ENCODE measurements around the gene COP1. TPM values are rescaled to one million over a fixed set of nuclear protein-coding genes. Genes with fewer than 3 reads are reported as not detected.

COP1 gene
- polyA plus RNA-seq, 3 donors = 15.9 to 35.3 (median 20.8) TPM

DNA sequence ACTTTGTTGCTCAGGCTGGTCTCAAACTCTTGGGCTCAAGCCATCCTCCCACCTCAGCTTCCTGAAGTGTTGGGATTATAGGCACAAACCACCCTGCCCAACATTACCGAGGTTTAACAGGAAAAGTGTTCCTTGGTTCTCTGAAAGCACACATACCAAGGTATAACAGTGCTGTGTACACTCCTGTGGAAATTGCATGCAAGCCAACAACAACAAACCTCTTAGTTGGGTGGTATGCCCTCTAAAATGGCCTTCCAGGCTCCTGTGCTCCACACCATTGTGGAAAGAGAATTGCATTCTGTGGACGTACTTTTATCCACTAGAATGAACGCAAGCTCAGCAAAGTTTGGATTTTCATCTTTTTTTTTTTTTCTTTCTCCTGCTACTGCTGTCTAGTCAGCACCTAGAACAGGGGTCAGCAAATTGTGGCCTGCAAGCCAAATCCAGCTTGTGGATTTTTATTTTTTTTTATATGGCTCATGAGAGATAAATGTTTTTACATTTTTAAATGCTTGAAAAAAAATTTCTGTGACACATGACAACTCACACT, 271.4 kb downstream of the COP1 start:
- H3K27ac ChIP-seq (ENCODE audit: low read depth, low read length) = no peak overlapping the region
- WGBS, 3 donors = 55 to 61% (median 60%) methylated on average over 3 of the region's 3 CpGs

GRCh38 chr1:175935166-175935565, 271.9 kb downstream of the COP1 start:
- H3K27ac ChIP-seq (ENCODE audit: low read depth, low read length) = no peak overlapping the region
- 88 to 98% (median 94%) methylated on average over 3 of the region's 3 CpGs for whole genome bisulfite sequencing, 3 donors

DNA sequence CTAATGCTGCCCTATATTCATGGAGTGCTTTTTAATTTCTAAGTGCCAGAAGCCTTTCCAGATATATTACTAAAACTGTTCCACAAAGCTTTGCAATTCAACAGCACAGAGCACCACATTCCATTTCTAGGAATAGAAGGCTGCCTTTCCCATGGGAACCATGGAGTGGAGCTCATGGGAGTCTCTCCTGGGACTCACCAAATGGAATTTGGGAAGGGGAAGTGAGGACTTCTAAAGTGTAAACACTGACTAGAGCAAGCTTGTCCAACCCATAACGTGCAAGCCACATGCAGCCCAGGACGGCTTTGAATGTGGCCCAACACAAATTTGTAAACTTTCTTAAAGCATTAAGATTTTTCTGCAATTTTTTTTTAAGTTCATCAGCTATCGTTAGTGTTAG, 273.3 kb downstream of the COP1 start:
- no peak overlapping the region for H3K27ac ChIP-seq (ENCODE audit: low read depth, low read length)
- 78 to 87% (median 79%) methylated on average over 3 of the region's 3 CpGs for WGBS, 3 donors

DNA sequence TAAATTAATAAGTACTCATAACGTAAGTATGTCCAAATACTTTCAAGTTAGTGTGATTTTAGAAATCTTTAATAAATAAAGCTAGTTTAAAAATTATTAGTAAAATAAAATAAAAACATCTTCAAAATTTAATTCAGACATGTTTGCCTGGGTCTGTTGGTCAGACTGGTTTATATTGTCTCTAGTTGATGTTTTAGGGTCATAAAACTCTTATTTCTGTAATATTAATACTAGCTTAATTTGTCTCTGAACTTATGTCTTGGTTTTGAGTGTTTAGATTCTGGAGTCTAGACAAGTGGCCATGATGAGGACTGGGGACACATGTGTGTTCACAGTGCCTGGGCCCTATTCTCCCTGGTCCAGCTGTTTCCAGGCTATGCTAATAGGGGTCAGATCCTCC, 279.1 kb downstream of the COP1 start:
- 97 to 100% (median 98%) methylated on average over 1 of the region's 1 CpG for WGBS, 3 donors

DNA sequence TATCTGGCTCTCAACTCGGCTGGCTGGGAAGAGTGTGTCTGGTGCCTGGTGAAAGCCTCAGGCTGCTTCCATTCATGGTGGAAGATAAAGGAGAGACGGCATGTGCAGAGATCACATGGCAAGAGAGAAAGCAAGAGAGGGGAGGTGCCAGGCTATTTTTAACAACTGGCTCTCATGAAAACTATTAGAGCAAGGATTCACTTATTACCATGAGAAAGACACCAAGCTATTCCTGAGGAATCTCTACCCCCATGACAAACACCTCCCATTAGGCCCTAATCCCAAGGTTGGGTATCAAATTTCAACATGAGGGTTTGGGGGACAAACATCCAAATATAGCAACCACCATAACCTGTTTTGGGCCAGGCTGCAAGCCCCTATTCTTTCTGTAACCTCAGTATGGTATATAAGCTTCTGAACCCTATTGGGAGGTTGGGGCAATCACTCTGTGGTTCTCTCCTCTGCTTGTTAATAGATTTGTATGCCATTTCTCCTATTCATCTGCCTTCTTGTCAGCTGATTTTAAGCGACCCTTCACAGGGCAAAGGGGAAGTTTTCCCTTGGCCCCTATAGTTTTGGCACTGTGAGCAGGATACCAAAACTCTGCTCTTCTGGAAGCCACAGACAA, 284.7 kb downstream of the COP1 start:
- no peak overlapping the region for H3K27ac ChIP-seq (ENCODE audit: low read depth, low read length)
- WGBS, 3 donors = 71 to 82% (median 76%) methylated on average over 3 of the region's 3 CpGs

More for the DNA sequence above, 279.1 kb downstream of the COP1 start:
- H3K27ac ChIP-seq (ENCODE audit: low read depth, low read length) = no peak overlapping the region

GRCh38 chr1:175920381-175920780, 286.7 kb downstream of the COP1 start:
- whole genome bisulfite sequencing, 3 donors = 68 to 72% (median 71%) methylated on average over 4 of the region's 4 CpGs
- H3K27ac ChIP-seq (ENCODE audit: low read depth, low read length) = no peak overlapping the region

- H3K27ac ChIP-seq (ENCODE audit: low read depth, low read length) = no peak overlapping the region
- 81 to 95% (median 93%) methylated on average over 1 of the region's 1 CpG for WGBS, 3 donors
These were observed 288.1 kb downstream of the COP1 start for GRCh38 chr1:175919001-175919400.

DNA sequence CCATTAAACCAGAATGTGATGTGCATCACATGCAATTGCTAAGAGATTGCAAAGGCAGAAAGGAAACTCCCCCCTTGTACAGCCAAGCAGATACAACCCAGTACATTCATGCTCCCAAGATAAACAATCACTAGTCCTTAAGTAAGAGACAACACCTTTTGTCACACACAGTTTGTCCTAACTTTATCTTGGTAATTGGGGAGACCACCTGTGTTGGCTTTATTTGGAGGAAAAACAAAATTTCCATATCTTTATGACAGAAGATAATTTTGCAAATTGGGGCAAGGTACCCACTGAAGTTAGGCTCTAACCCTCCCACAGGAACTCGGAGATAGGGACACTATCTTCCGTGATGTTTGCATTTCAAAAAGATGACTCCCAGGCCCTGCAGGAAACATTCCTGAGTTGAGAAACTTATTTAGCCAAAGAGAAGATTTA, 288.7 kb downstream of the COP1 start:
- 76 to 90% (median 78%) methylated on average over 2 of the region's 2 CpGs for WGBS, 3 donors
- no peak overlapping the region for H3K27ac ChIP-seq (ENCODE audit: low read depth, low read length)

- 89 to 92% (median 89%) methylated on average over 2 of the region's 2 CpGs for WGBS, 3 donors
- no peak overlapping the region for H3K27ac ChIP-seq (ENCODE audit: low read depth, low read length)
These were observed 293.0 kb downstream of the COP1 start for GRCh38 chr1:175914115-175914514.

GRCh38 chr1:175911138-175911537, 295.9 kb downstream of the COP1 start:
- no peak overlapping the region for H3K27ac ChIP-seq (ENCODE audit: low read depth, low read length)
- WGBS, 3 donors = 91 to 100% (median 97%) methylated on average over 1 of the region's 1 CpG

DNA sequence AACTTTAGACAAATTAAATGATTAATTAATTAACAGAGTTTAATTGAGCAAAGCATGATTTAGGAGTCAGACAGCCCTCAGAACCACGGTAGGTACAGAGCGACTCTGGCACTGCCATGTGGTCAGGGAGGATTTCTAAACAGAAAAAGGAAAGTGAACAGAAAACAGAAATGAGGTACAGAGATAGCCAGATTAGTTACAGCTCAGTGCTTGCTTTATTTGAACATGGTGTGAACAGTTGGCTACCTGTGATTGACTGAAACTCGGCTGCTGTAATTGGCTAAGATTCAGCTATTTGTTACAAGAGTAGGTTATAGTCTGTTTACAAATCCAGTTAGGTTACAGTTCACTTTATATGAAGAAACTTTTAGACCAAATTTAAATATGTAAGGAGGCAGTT, 300.7 kb downstream of the COP1 start:
- 75 to 88% (median 83%) methylated on average over 3 of the region's 3 CpGs for WGBS, 3 donors
- no peak overlapping the region for H3K27ac ChIP-seq (ENCODE audit: low read depth, low read length)

- no peak overlapping the region for H3K27ac ChIP-seq (ENCODE audit: low read depth, low read length)
- 84 to 88% (median 85%) methylated on average over 3 of the region's 3 CpGs for WGBS, 3 donors
These were observed 302.3 kb downstream of the COP1 start for GRCh38 chr1:175904808-175905207.

GRCh38 chr1:175902281-175902680, 304.8 kb downstream of the COP1 start:
- WGBS, 3 donors = 86 to 94% (median 92%) methylated on average over 8 of the region's 8 CpGs

DNA sequence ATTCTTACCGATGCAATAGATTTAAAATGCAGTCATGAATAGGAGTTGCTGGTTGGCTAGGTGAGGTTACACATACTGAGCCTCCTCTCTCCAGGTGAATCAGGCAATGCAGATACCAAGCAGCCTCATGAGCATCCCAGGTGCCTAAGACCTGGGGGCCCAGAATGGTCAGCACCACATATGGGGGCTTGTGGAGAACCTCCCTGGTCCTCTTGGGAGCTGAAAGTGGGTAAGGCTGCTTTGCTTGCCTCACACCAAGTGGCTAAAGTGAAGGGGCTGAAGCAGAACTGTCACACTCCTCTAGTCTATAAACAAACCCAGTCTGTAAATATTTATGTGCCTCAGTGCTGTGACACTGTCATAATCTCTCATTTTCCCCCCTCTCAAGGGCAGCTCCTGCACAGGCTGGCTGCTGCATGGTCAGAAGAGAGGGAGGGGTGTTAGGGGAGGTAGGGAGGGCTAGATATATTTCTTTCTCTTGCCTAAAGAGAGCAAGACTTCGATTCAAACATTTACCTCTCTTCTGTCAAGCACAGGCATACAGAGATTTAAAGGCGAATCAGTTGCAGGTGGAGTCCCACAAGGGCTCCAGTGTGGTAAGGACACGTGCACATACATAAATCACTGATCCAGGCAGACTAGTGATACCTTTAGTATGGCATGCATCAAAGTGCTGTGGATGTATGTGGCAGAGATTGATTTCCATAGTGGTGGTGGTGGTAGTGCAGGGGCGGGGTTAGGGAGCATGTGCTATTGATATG, 305.8 kb downstream of the COP1 start:
- H3K27ac ChIP-seq (ENCODE audit: low read depth, low read length) = no peak overlapping the region
- 83 to 88% (median 84%) methylated on average over 5 of the region's 5 CpGs for WGBS, 3 donors

More at GRCh38 chr1:175902281-175902680, 304.8 kb downstream of the COP1 start:
- H3K27ac ChIP-seq (ENCODE audit: low read depth, low read length) = no peak overlapping the region

DNA sequence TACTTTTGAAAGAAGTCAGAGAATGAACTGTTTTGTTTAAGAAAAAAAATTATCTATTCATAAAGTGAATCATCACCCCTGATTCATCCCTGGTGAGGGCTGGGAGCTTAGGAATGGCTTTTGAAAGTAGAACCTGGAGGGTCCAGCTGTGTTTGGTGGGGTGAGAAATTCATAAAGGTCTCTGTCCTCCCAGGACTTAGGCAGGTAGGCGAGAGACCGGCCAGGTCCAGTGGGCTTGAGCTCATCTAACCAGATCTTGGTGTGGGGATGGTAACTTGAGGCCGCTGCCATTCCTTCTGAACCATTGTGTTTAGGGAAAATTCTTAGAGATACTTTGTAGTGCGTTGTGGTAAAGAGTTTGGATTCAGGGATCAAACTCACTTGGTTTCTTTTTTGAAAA, 306.9 kb downstream of the COP1 start:
- H3K27ac ChIP-seq (ENCODE audit: low read depth, low read length) = no peak overlapping the region
- WGBS, 3 donors = 94 to 96% (median 96%) methylated on average over 4 of the region's 4 CpGs

- 86 to 93% (median 88%) methylated on average over 1 of the region's 1 CpG for WGBS, 3 donors
- H3K27ac ChIP-seq (ENCODE audit: low read depth, low read length) = no peak overlapping the region
These were observed 311.1 kb downstream of the COP1 start for GRCh38 chr1:175895966-175896365.
